HL-60/S4 treated with phorbol 12-myristate 13-acetate at 8.2 ng/mL for 4 days and 3 days (cell line): ENCODE results near the gene AHCYL2.
"Not testable (repeated sequence)": the region's sequence is repeated elsewhere in the genome, so short reads cannot be mapped to it uniquely, and the experiment has no call there.

Experiments used
- in situ Hi-C: fragments of 300-500 bp; cut with MboI; formaldehyde crosslinking; loops from 2 replicates; pipeline ENCODE4 v1.15.0; 2022; ENCODE audit warnings: low sequenced_read_pairs

The AHCYL2 gene

GRCh38 chr7:129405527-129405926 lies 180.7 kb downstream of the AHCYL2 start:
- in situ Hi-C loops: no loop called here

- in situ Hi-C loops: not testable (repeated sequence)
Measured at GRCh38 chr7:129410238-129410637, 185.4 kb downstream of the AHCYL2 start.

GRCh38 chr7:129412501-129412900 lies 187.7 kb downstream of the AHCYL2 start:
- in situ Hi-C loops: no loop called here

- in situ Hi-C loops: no loop called here
Measured at GRCh38 chr7:129417073-129417472, 192.2 kb downstream of the AHCYL2 start.

GRCh38 chr7:129421717-129422250 lies 197.0 kb downstream of the AHCYL2 start:
- in situ Hi-C loops: no loop called here

- in situ Hi-C loops: no loop called here
Measured at GRCh38 chr7:129422727-129423126, 197.9 kb downstream of the AHCYL2 start.

- in situ Hi-C loops: no loop called here
Measured at GRCh38 chr7:129423700-129424410, 199.0 kb downstream of the AHCYL2 start.

- in situ Hi-C loops: no loop called here
Measured at GRCh38 chr7:129426482-129426881, 201.7 kb downstream of the AHCYL2 start.

GRCh38 chr7:129427526-129428045 lies 202.8 kb downstream of the AHCYL2 start:
- in situ Hi-C loops: no loop called here

- in situ Hi-C loops: no loop called here
Measured at GRCh38 chr7:129431911-129432643, 207.2 kb downstream of the AHCYL2 start.

GRCh38 chr7:129433847-129434674 lies 209.2 kb downstream of the AHCYL2 start, which contains the start of gene STRIP2:
STRIP2 (plus strand) TSS chr7:129434432; CDS start chr7:129434473, 41 bp downstream.
- in situ Hi-C loops: no loop called here

GRCh38 chr7:129434675-129435318 lies 210.0 kb downstream of the AHCYL2 start:
- in situ Hi-C loops: no loop called here

GRCh38 chr7:129435414-129435829 lies 210.6 kb downstream of the AHCYL2 start:
- in situ Hi-C loops: no loop called here

GRCh38 chr7:129436335-129436923 lies 211.6 kb downstream of the AHCYL2 start:
- in situ Hi-C loops: no loop called here

- in situ Hi-C loops: no loop called here
Measured at GRCh38 chr7:129437190-129437589, 212.4 kb downstream of the AHCYL2 start.

- in situ Hi-C loops: no loop called here
Measured at GRCh38 chr7:129438281-129438838, 213.5 kb downstream of the AHCYL2 start.

GRCh38 chr7:129438839-129439651 lies 214.2 kb downstream of the AHCYL2 start:
- in situ Hi-C loops: no loop called here

GRCh38 chr7:129439963-129440625 lies 215.3 kb downstream of the AHCYL2 start:
- in situ Hi-C loops: no loop called here
